ENCODE measurements around the gene CCDC9B.

Gene CCDC9B

DNA sequence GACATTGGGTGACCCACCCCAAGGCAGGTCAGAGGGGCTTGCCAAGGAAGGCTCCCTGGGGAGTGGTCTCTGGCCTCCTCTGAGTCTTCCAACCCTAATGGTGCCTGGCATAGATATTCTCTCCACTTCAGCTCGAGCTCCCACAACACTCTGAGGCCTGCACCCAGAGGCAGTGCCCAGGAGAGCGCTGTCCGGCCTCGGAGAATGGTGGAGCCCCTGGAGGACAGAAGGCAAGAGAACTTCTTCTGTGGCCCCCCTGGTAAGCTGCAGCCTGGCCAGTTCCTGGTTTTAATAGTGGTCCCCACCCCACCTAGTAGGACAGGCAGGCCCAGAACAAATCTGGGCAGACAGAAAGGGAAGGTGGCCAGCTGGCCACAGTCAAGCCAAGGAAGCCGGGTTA, 24.3 kb upstream of the CCDC9B start:
- no peak for DNase-seq

DNA sequence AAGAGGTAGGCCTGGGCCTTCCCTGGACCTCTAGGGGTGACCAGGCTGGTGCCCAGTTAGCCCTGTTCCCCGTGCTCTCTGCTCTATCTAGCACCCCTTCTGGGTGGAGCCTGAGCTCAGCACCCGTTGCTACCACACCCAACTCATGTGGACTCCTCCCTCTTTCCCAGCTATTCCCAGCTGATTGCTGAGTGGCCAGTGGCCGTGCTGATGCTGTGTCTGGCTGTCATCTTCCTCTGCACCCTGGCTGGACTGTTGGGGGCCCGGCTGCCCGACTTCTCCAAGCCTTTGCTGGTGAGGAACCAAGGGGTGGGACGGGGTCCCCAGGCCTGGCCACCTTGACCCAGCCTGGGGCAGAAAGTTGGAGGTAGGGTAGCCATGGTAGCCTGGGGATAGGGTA, 23.5 kb upstream of the CCDC9B start:
- DNase-seq: no peak

DNA sequence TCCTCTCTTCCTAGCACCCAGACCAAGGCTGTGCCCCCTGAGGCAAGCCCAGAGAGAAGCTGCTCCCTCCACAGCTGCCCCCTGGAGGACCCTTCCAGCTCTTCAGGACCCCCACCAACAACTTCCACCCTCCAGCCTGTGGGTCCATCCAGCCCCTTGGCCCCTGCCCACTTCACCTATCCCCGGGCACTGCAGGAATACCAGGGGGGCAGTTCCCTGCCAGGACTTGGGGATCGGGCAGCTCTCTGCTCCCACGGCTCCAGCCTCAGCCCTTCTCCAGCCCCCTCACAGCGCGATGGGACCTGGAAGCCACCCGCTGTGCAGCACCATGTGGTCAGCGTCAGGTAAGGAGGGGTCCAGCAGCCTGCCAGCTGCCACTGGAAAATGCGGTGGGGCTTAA, 22.9 kb upstream of the CCDC9B start:
- no peak for DNase-seq

DNA sequence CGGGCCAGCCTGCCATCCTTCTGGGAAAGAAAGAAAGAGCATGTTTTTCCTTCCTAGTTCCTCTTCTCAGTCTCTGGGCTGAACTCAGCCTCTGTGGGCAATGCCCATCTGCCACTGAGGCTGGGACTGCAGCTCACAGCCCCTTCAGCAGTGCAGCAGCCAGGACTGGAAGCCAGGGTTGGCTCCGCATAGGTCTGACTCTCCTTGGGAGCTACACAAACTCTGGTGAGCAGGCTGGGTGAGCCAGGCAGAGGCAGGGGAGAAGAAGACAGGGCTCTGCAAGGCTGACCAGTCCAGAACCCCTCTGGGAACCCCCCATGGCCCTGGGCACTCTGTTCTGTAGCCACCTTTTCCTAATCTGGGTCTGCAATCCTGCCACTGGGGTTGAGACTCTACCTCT, 20.9 kb upstream of the CCDC9B start:
- no peak for DNase-seq

DNA sequence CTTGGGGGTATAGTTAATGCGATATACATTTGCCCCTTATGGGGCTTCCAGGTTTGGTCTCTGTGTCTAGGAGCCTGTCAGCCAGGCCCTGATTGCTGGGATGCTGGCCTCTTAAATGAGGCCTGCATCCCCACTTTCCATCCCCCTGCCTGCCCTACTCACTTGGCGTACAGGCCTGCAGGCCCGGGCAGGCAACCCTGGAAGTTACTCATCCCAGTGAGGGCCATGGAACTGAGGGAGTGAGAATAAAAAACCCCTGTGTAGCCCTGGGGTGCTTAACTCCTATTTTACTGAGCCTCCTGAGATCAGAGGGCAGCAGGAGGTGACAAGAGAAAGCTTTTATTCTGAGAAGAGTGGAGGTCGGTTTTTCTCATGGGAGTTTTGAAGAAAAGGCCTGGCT, 19.3 kb upstream of the CCDC9B start:
- no peak for DNase-seq

DNA sequence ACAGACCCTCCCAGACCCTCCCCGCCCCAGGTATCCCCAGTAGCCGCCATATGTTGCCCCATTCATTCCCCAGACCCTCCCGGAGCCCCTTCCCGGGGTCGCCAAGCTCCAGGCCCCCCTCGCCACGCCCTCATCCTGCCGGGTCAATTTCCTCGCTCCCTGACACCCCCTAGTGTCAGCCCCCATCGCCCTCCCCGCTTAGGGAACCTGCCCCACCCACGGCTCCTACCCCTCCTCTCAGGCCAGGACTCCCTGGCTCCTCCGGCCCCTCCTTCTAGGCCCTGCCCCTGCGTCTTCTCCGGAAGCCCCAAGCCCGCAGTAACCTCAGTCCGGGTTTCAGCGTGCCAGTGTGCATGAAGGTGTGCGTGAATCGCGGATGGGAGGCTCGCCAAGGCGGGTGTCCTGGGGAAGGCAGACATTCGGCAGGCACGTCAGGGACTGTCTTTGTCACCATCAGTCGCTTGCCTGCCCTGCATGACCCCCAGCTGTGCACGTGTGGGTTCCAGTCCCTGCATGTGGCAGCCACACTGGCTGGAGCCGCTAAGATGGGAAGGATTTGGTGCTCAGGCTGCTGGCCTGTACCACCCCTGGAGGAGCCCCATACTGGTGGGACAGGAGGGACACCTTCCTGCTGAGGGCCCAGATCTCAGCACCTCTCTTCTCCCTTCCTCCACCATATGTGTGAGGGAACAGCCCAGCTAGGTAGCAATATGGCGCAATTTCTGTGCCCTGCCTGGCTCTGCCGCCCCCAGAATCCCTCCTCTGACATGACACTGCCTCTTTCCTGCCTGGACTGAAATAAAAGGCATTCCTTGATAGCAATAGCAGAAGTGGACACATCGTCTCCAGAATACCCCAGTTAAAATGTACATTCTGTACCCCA, 18.0 kb upstream of the CCDC9B start:
- DNase-seq: peak; percentile 64

DNA sequence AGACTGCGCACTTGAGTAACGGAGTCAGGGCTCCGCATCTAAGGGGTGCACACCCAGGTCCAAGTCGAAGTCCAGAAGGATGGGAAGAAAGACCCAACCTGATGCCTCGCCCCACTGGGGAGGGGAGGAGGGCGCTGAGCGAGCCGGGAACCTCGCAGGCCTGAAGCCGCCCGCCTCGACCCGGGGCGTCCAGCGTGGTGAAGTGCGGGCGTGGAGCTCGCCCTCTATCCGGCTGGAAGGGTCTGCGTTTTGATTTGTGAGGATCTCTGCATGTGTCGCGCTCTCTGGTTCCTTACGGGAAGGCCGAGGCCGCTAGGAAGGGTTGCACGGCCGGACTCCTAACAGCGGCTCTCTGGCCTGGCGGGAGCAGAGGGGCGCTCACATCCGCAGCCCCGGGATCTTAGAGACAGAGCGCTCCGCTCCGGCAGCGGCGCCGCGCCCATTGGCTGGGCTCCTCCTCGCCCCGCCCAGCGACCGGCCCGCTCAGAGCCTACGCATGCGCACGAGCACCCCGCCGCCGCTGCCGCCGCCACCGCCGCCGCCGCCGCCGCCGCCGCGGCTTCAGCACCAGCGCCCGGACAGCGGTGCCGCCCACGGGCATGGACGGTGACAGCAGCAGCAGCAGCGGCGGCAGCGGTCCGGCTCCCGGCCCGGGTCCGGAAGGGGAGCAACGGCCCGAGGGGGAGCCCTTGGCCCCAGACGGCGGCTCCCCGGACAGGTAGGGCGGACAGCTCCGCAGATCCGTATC, 17.2 kb upstream of the CCDC9B start, which contains the start of gene DISP2:
Gene DISP2, plus strand, starts transcription at position 497 of the 748 bp plus-strand sequence. Its CDS starts 103 bp downstream, at position 600.
- peak; percentile 92 for DNase-seq

DNA sequence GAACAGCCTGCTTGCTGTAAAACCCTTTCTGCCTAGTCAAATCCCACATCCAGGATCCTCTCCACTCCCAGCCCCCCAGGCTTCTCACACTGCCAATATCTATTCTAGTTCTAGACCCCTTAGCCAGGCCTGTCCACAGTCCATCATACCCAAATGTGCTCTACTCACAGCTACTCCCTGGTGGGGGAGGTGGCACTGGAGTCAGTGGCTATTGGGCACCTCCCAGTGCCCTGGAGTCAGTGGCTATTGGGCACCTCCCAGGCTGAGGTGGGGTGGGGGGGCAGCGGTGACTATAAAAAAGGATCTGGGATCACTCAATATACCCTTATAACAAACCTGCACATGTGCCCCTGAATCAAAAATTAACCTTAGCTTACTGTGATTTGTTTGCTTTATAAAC, 16.5 kb upstream of the CCDC9B start:
- no peak for DNase-seq

DNA sequence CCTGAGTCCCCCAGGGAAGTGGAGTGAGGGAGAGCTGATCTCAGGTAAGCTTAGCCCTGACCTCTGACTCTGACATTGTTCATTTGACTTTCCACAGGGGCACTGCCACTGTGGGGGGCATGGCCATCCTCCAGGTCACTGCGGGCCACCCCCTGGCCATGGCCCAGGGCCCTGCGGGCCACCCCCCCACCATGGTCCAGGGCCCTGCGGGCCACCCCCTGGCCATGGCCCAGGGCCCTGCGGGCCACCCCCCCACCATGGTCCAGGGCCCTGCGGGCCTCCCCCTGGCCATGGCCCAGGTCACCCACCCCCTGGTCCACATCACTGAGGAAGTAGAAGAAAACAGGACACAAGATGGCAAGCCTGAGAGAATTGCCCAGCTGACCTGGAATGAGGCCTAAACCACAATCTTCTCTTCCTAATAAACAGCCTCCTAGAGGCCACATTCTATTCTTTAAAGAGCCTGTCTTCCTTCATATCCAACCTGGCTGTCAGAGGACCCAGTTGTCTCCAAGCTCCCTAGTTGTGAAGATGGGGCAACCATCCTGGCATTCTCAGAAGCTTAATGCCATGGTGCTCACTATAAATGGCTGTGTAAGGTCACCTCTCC, 15.3 kb upstream of the CCDC9B start:
- DNase-seq: no peak

DNA sequence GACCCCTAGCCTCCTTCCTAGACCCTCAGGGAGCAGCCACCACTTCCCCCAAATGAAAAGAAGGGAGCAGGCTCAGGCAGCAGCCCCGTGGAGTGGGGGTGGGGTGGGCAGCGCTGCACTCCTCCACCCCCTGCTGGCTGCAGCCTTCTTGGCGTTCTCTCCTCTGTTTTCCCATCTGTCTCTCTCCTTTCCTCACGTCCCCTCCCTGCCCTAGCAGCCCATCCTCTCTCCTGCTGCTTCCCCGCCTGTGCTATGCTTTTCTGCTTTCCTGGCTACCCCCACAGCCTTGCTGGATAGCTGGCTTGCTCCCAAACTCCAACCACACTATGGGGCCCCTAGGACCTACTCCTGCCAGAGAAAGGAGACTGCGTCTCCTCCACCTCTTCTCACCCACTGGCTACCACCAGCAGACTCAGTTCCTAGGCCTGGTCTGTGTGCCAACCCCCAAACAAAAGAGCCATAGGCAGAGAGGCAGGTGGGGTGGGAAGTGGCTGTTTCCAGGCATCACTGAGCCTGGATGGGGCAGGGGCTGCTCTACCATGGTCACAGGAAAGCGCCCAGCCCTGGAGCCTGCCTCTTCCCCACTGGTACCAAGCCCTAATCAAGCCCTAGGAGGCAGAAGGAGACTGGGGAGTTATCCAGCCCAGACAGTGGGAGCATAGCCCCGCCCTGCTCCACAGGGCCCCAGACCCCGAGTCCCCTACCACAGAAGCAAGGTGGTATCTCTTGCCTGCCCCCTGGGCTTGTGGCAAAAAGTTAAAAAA, 13.9 kb upstream of the CCDC9B start:
- no peak for DNase-seq

DNA sequence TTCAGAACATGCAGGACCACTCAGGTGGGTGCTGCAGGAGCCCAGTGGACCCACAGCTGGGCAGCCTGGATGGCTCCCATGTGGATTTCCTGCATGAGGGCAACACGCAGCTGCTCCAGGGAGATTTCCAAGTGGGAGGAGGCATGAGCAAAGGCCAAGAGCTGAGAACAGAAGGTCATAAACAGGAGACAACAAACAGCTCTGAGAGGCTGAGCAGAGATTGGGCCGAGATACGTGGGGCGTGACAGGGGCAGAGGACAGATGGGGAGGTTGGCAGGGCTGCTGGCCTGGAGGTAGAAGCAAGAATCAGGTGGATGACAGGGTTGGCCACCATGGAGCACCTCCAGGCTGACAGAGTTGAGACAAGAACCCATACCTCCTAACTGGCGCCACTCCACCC, 13.0 kb upstream of the CCDC9B start:
- no peak for DNase-seq

DNA sequence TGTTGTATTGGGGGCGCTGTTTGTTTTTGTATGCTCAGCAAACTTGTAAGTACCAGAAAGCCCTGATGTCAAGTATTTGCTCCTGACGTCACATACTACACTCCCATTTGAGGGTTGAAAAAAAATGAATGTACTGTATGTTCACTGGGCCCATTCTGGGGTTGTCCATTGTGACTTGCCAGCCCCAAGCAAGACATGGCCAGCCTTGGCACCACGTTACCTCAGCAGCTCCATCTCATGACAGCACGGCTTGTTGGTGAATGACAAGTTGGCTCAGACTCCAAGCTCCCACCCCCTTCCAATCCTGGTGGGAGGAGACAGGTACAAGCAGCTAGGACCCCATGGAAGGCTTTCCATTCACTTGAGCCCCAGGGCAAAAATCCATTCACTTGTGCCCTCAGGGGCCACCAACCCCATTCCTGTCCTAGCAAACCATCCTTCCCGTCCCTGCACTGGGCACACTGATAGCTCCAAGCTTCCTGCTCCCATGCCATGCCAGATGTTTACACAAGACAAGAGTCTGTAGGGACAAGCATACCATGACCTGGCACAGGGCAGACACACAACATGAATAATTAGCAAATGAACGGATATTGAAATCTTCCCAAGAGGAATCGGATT, 11.7 kb upstream of the CCDC9B start:
- DNase-seq: no peak

DNA sequence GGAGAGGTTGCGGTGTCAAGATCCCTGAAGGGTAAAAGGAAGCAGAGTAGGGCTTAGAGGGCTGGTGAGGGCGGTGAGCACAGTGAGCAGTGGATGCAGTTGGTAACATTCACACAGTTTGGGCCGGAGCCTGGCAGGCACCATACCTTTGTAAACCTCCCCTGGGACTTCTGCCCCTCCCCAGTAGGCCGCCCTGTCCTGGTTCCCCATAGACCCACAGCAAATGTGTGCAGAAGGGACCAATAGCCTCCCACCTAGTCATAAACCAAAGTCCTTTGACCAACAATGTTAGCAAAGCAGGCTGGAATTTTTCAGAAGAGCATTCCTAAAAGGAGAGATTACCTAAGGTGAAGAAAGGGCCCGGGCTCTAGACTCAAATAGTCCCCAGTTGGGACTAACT, 8.4 kb upstream of the CCDC9B start:
- DNase-seq: no peak

DNA sequence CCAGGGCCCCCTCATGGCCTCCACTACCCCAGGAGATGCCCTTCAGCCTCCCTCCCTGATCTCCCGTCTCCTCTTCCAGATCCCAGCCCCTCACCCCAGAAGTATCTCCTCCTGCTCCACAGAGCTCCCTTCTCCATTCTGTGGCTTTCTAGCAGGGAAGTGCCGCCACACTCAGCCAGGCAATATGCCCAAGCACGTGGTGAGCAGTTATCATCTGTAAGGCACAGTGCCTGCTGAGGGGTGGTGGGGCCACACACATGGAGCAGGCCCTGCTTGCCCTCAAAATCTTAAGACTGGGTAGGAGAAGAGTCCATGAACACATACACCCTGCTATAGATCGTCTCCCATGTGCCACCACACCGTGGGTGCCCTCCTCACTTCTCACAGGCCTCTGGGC, 7.7 kb upstream of the CCDC9B start:
- DNase-seq: no peak

DNA sequence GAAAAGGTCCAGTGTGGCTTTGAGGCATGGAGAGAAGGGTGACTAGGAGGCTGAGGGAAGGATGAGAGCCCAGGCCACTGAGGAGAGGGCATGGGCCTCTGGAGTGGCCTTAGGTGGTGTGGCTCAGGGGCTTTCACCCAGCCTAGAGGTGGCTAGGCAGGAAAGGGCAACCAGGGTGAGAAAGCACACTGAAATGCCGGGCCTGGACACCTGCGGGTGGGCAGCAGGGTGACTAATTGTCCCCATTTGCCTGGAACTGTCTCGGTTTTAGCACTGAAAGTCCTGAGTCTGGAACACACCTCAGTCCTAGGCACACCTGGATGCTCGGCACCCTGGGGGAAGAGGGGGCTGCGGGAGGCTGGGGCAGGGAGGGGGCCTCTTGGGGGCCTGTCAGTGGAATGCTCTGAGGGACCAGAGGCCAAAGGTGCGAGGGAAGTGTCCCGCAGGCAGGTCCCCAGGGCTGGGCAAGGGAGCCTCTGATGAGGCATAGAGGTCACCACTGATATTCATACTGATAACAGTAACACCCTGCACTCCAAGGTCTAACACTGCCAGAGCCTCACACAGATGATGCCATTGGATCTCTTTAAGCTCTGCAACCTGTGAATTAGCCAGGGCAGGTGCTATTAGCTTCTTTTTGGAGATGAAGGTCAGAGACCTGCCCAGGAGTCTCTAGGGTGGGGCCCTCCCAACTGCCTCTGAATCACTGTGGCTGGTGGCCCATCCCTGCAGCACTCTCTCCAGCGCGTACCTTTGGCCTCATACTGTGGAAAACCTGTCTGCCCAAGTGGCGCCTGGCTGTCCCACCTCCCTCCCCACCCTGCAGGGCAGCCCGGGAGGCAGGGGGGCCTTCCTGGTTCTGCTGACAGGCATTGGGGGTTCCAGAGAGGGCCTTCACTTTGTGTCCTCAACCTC, 7.1 kb upstream of the CCDC9B start:
- DNase-seq: no peak

DNA sequence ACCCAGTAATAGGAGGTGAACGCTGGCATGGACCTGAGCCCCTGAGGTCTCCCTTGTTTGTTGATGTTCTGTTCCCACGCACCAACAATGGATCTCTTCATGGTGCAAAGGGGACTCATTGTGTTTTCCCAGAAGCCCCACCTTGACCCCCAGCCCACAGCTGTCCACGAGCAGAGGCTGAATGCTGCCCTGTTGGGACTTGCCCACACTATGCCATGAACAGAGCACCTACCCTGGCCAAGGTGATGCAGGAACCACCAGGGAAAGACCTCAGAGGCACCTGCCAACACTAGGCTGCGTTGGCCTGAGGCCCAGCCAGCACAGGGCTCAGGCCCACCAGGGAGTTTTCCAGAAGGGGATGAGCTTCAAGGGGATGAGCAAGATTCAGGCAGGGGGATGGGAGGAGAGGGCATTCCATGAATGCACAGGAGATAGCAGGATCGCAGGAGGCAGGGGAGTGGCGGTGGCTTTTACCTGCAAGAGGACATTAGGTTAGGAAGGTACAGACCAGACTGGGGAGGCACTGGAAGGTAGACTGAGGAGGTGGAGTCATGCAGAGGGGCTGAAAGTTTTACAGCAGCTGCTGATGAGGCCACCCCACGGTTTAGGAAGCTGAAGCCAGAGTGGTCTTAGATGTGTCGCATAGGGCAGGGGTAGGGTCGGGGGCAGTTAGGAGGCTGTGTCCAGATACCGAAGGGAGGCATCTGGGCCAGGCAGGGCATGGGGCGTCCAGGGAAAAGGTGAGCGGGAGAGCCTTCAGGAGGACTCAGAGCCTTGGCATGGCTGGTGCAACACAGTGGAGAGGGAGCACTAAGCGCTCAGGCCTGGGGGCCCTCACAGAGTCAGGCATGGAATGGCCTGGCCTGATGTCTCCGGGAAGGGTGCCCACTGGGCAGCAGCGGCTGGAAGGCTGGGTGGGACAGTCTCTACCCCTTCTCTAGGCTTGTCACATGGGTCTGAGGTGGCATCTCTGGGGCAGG, 6.1 kb upstream of the CCDC9B start:
- DNase-seq: no peak

DNA sequence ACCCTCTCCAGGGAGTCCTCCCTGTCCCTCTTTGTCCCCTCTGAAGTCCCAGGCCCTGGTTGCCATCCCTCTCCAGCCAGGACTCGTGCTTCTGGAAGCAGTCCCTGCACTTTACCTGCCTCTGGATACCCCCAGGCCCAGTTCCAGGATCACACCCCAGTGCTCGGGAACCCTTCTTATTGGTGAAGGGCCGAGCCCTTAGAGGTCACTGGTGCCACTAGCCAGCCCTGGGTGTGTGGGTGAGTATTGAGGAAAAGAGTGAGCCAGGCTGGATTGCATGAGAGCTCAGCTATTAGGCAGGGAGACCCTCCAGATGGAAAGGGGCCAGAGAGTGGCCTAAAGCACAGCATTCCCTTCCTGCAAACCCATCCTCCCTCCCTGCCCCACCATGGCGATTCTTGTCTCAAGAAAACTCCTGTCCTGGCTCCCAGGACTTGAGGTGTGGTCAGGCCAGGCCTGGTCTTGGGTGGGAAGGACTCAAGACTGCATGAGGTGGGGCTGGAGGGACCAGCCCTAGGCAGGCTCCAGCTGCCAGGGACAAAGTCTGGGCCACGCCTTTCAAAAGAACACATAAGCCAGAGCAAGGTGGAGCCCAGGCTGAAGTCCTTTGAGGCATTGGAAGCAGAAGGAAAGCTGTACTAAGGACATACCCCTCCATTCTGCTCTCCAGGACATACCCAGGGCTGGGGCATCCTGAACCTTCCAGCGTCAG, 5.3 kb upstream of the CCDC9B start:
- no peak for DNase-seq

DNA sequence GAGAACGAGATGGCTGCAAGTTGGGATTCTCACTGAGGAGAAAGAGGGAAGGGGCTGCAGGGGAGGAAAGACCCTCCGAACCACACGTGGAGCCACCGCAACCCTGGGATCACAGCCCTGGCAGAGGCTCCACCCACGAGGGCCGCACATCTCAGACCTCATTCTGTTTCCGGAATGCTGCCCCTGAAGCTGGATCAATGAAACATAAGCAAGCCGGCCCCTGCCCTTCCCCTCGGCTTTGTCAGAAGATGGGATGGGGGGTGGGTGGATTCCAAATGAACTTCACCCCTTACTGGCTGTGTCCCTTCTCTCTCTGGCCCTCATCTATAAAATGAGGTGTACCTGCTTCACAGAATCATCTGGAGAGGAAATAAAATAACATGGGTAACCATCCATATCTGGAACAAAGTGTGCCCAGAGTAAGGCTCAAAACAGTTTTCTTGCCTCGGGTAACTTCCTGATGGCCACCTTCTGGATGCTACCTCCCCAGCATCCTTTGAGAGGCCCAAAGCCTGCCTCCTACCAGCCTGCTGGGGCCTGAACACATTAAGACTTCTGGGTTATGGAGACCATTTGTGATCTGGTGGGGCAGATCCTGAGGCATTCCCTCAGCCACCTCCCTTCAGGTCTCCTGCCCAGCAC, 4.6 kb upstream of the CCDC9B start:
- no peak for DNase-seq

DNA sequence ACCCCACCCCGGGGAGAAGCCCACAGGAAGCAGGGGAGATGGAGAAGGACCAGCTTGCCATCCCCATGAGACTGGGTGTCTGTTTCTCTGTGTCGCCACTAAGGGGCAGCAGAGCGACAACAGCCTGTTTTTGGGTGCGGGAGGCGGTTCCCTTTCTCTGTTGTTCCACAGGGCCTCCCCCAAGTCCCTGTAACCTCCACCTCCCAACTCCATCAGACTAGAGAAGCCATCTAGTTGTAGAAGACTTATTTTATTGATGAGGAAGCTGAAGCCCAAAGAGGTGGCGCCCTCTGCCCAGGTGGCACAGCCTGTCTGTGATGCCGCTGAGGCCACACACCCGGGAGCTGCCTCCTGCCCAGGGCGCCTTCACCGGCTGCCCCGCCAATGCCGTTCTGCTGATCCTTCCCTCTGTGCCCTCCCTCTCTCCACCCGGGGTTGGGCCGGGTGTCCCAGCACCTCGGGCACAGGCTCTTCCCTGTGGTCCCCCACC, 3.9 kb upstream of the CCDC9B start:
- peak; percentile 80 for DNase-seq

Data from activated CD4-positive, alpha-beta T cell treated with anti-CD3 and anti-CD28 coated beads, Interleukin-2, Interleukin-6, amounts not matched to agents 100 ng/mL and 50 ng/mL, durations not matched to agents 16 hours and 8 hours (primary cell).